GM18951 (cell line): Measurements from ENCODE around the gene CCDC152.

Experiments
- POLR2A ChIP-seq: IDR thresholded peaks from 4 replicates; pipeline ENCODE4 v1.6.1; 2011; ENCODE audit warnings: mild to moderate bottlenecking; ENCODE audit not compliant: insufficient read length, insufficient read depth; ENCODE audit errors: extremely low read depth
- in situ Hi-C: fragments of 300-500 bp; cut with MboI; formaldehyde crosslinking; loops from one replicate; pipeline ENCODE4 v1.12.0; 2022; ENCODE audit warnings: low sequenced_read_pairs, mixed read lengths, inconsistent platforms; ENCODE audit not compliant: unreplicated experiment

The CCDC152 gene

GRCh38 chr5:42787845-42788244, 31.2 kb downstream of the CCDC152 start:
- in situ Hi-C loops: no loop called here
- no peak for TF ChIP-seq POLR2A

GRCh38 chr5:42791151-42791550, 34.5 kb downstream of the CCDC152 start:
- no peak for TF ChIP-seq POLR2A
- in situ Hi-C loops: no loop called here

GRCh38 chr5:42798284-42799240, 41.9 kb downstream of the CCDC152 start:
- no peak for TF ChIP-seq POLR2A
- in situ Hi-C loops: no loop called here

- TF ChIP-seq POLR2A: no peak
- in situ Hi-C loops: no loop called here
Observed at GRCh38 chr5:42799241-42799608, 42.6 kb downstream of the CCDC152 start.

- in situ Hi-C loops: no loop called here
- TF ChIP-seq POLR2A: no peak
Observed at GRCh38 chr5:42799668-42800114, 43.1 kb downstream of the CCDC152 start.

GRCh38 chr5:42800748-42801330, 44.2 kb downstream of the CCDC152 start:
- in situ Hi-C loops: no loop called here
- TF ChIP-seq POLR2A: no peak

- TF ChIP-seq POLR2A: no peak
- in situ Hi-C loops: no loop called here
Observed at GRCh38 chr5:42801516-42802166, 45.0 kb downstream of the CCDC152 start.

- in situ Hi-C loops: no loop called here
- TF ChIP-seq POLR2A: no peak
Observed at GRCh38 chr5:42804717-42805339, 48.2 kb downstream of the CCDC152 start.

- in situ Hi-C loops: no loop called here
Observed at GRCh38 chr5:42806004-42806700, 49.5 kb downstream of the CCDC152 start.

GRCh38 chr5:42806701-42807262, 50.2 kb downstream of the CCDC152 start:
- in situ Hi-C loops: no loop called here
- TF ChIP-seq POLR2A: no peak

More at GRCh38 chr5:42806004-42806700, 49.5 kb downstream of the CCDC152 start:
- no peak for TF ChIP-seq POLR2A

GRCh38 chr5:42807722-42808447, 51.3 kb downstream of the CCDC152 start:
- no peak for TF ChIP-seq POLR2A
- in situ Hi-C loops: no loop called here
